ENCODE measurements around the gene TPD52L1. TPM values are rescaled to one million over a fixed set of nuclear protein-coding genes. Genes with fewer than 3 reads are reported as not detected.

The TPD52L1 gene
- total and polyA plus RNA-seq, 10 of the 15 experiments (the other 5 are each of a cell fraction or from before 2014, with no cell fraction given) = 0.03 to 2.6 (median 0.16) TPM; not detected in 3

- no TSS peak for BruUV-seq (replicated peaks)
- ChIA-PET POLR2A (no interaction called here), CTCF (no interaction called here), RAD21 (ENCODE audit: unreplicated experiment) (no interaction called here), SMC1A (ENCODE audit: uncharacterized antibody, unreplicated experiment) (interaction anchor here (1.1 kb wide), 1 partner anchor 49 kb away, joined by 3 read pairs; no protein-coding TSS in a partner anchor)
- Histone ChIP-seq H2AFZ (ENCODE audit: control insufficient read depth, low read depth, low read length) (no peak overlapping the region), H3K4me1 (ENCODE audit: control insufficient read depth, insufficient read depth, low read length) (no peaks in the 10 kb centered on the region), H3K79me2 (ENCODE audit: control insufficient read depth, insufficient read depth, low read length) (no peaks in the 10 kb centered on the region), H3K4me2 (ENCODE audit: control insufficient read depth, insufficient read depth) (no peak overlapping the region), H3K36me3 (ENCODE audit: control insufficient read depth in 2 of 2, insufficient read depth in 2 of 2, low read length in 1 of 2) (no peaks in the 10 kb centered on the region), H3K9me3 (replicated peaks; ENCODE audit: control insufficient read depth, insufficient read depth, low read length) (no peaks in the 10 kb centered on the region), H4K20me1 (ENCODE audit: control insufficient read depth, insufficient read depth) (no peaks in the 10 kb centered on the region), H3K27me3 (replicated peaks in 1 of 2; ENCODE audit: control insufficient read depth in 2 of 2, insufficient read depth in 2 of 2, low read length in 1 of 2) (no peaks in the 10 kb centered on the region; a peak in 1 of 4 replicates), H3K9ac (ENCODE audit: control insufficient read depth, insufficient read depth, low read length) (no peak overlapping the region), H3K4me3 (no peak overlapping the region), H3K27ac (ENCODE audit: control insufficient read depth, insufficient read depth) (no peak overlapping the region)
- DNase-seq (ENCODE audit: low read depth, low spot score) (no peak), FAIRE-seq (no peak), ATAC-seq (no peak)
- in situ Hi-C loops (cut with MboI) (no loop called here), intact Hi-C loops (cut with micrococcal nuclease; ENCODE audit: unreplicated experiment) (no loop called here)
- WGBS (ENCODE audit: insufficient coverage, insufficient replicate concordance, low lambda C conversion rate, missing lambda C conversion rate) = 4% methylated on average over 1 of the region's 1 CpG
- TF ChIP-seq, protein P1, sequence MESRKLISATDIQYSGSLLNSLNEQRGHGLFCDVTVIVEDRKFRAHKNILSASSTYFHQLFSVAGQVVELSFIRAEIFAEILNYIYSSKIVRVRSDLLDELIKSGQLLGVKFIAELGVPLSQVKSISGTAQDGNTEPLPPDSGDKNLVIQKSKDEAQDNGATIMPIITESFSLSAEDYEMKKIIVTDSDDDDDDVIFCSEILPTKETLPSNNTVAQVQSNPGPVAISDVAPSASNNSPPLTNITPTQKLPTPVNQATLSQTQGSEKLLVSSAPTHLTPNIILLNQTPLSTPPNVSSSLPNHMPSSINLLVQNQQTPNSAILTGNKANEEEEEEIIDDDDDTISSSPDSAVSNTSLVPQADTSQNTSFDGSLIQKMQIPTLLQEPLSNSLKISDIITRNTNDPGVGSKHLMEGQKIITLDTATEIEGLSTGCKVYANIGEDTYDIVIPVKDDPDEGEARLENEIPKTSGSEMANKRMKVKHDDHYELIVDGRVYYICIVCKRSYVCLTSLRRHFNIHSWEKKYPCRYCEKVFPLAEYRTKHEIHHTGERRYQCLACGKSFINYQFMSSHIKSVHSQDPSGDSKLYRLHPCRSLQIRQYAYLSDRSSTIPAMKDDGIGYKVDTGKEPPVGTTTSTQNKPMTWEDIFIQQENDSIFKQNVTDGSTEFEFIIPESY (IDR thresholded peaks at IDR 0.05) = no peak
- TF ChIP-seq SREBF1 (IDR thresholded peaks at IDR 0.05; ENCODE audit: low read length) (no peak), USF1 (IDR thresholded peaks at IDR 0.05; ENCODE audit: borderline replicate concordance, extremely low read length, insufficient read depth, low read depth, low read length) (no peak), GATAD2B (conservative IDR thresholded peaks at IDR 0.05; ENCODE audit: low read depth) (no peak), EZH2 (IDR thresholded peaks at IDR 0.05; ENCODE audit: borderline replicate concordance, control insufficient read depth, low read depth, low read length) (no peak), RAD51 (IDR thresholded peaks at IDR 0.05) (no peak), SP1 (IDR thresholded peaks at IDR 0.05; ENCODE audit: low read depth, low read length) (no peak)
- TF ChIP-seq, protein P2, sequence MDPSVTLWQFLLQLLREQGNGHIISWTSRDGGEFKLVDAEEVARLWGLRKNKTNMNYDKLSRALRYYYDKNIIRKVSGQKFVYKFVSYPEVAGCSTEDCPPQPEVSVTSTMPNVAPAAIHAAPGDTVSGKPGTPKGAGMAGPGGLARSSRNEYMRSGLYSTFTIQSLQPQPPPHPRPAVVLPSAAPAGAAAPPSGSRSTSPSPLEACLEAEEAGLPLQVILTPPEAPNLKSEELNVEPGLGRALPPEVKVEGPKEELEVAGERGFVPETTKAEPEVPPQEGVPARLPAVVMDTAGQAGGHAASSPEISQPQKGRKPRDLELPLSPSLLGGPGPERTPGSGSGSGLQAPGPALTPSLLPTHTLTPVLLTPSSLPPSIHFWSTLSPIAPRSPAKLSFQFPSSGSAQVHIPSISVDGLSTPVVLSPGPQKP (IDR thresholded peaks at IDR 0.05; ENCODE audit: low read depth, low read length) = no peak
- TF ChIP-seq, protein P3, sequence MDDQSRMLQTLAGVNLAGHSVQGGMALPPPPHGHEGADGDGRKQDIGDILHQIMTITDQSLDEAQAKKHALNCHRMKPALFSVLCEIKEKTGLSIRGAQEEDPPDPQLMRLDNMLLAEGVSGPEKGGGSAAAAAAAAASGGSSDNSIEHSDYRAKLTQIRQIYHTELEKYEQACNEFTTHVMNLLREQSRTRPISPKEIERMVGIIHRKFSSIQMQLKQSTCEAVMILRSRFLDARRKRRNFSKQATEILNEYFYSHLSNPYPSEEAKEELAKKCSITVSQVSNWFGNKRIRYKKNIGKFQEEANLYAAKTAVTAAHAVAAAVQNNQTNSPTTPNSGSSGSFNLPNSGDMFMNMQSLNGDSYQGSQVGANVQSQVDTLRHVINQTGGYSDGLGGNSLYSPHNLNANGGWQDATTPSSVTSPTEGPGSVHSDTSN (IDR thresholded peaks at IDR 0.05; ENCODE audit: insufficient replicate concordance, low read depth, low read length) = no peak
- TF ChIP-seq, protein P4, sequence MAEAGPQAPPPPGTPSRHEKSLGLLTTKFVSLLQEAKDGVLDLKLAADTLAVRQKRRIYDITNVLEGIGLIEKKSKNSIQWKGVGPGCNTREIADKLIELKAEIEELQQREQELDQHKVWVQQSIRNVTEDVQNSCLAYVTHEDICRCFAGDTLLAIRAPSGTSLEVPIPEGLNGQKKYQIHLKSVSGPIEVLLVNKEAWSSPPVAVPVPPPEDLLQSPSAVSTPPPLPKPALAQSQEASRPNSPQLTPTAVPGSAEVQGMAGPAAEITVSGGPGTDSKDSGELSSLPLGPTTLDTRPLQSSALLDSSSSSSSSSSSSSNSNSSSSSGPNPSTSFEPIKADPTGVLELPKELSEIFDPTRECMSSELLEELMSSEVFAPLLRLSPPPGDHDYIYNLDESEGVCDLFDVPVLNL (IDR thresholded peaks at IDR 0.05; ENCODE audit: low read depth, low read length) = no peak
These were observed 96.9 kb downstream of the TPD52L1 start for GRCh38 chr6:125250511-125250910.

Data from GM12878 (cell line).